A549 (cell line): ENCODE measurements around the gene ATP2A3. TPM values are rescaled to one million over a fixed set of nuclear protein-coding genes. Genes with fewer than 3 reads are reported as not detected.

Experiments used
- ATAC-seq, 2 experiments: fragments of 200-7000 bp in 1 of 2; fragments of >200 bp in 1 of 2; cut with Nextera tagmentation in 1 of 2; cut with Tn5 transposase in 1 of 2; 3 replicates each; pipeline versions ENCODE4 v1.8.0 to v1.9.1; 2018 to 2020; ENCODE audit warnings: mild to moderate bottlenecking in 1 of 2, moderate library complexity in 1 of 2
- CTCF ChIA-PET: fragments of 300-600 bp; sonication (Branson Sonifier 250); formaldehyde crosslinking; extraction: SDS; loops from one replicate; lab custom pipeline; 2021; ENCODE audit warnings: antibody characterized with exemption, inconsistent platforms; lab: Yijun Ruan, JAX
- POLR2A ChIA-PET: fragments of 350-600 bp; formaldehyde crosslinking; extraction: SDS; loops from one replicate; lab custom pipeline; 2021; ENCODE audit warnings: antibody characterized with exemption, inconsistent platforms; lab: Yijun Ruan, JAX
- DNase-seq, 2 experiments: peaks; one replicate each; pipeline versions ENCODE4 v3.0.0 to v3.0.0-alpha.2; 2011 to 2016; ENCODE audit warnings: low read depth in 1 of 2, low spot score in 1 of 2
- FAIRE-seq: peaks from 2 replicates; lab custom pipeline; 2011; peaks lifted over from hg19 to GRCh38; lab: Jason Lieb, UNC
- H3K27ac ChIP-seq, 2 experiments: fragments of >200 bp; sonication (Bioruptor Twin); formaldehyde crosslinking; 3 replicates each; pipeline ENCODE4 v1.5.1; 2016 to 2017
- H3K4me1 ChIP-seq: fragments of >200 bp; sonication (Bioruptor Twin); formaldehyde crosslinking; 3 replicates; pipeline ENCODE4 v1.6.1; 2016
- H3K4me2 ChIP-seq: fragments of >200 bp; sonication (Bioruptor Twin); formaldehyde crosslinking; 3 replicates; pipeline ENCODE4 v1.6.1; 2016
- H3K4me3 ChIP-seq: fragments of >200 bp; sonication (Bioruptor Twin); formaldehyde crosslinking; 3 replicates; pipeline ENCODE4 v1.5.1; 2016
- H3K9me3 ChIP-seq: fragments of >200 bp; sonication (Bioruptor Twin); formaldehyde crosslinking; 3 replicates; pipeline ENCODE4 v1.6.1; 2016
- CBX2 ChIP-seq: fragments of 200-600 bp; sonication (generic); IDR thresholded peaks from 2 replicates; pipeline ENCODE4 v1.6.1; 2016; ENCODE audit warnings: low read depth, mild to moderate bottlenecking, borderline replicate concordance
- CEBPB ChIP-seq, 2 experiments: fragments of >200 bp in 1 of 2; sonication (Bioruptor Twin) in 1 of 2; formaldehyde crosslinking in 1 of 2; IDR thresholded peaks; 2 replicates each; pipeline ENCODE4 v1.6.1; 2012 to 2016
- CHD4 ChIP-seq: fragments of 200-600 bp; sonication (generic); IDR thresholded peaks from 2 replicates; pipeline ENCODE4 v1.6.1; 2016; ENCODE audit warnings: antibody characterized with exemption, mild to moderate bottlenecking, borderline replicate concordance
- ESRRA ChIP-seq: fragments of 150-350 bp; IDR thresholded peaks from 2 replicates; pipeline ENCODE4 v1.6.1; 2014; ENCODE audit warnings: mild to moderate bottlenecking, low read length, borderline replicate concordance
- HEYL ChIP-seq: fragments of 250-450 bp; sonication (Bioruptor Pico); IDR thresholded peaks from 2 replicates; pipeline ENCODE4 v1.8.0; 2021; ENCODE audit warnings: mild to moderate bottlenecking, moderate library complexity
- JUNB ChIP-seq: fragments of >200 bp; sonication (Bioruptor Twin); formaldehyde crosslinking; IDR thresholded peaks from 2 replicates; pipeline ENCODE4 v1.6.1; 2016
- NR3C1 ChIP-seq: fragments of >200 bp; sonication (Bioruptor Twin); formaldehyde crosslinking; IDR thresholded peaks from 3 replicates; pipeline ENCODE4 v1.6.1; 2017
- POLR2A ChIP-seq: IDR thresholded peaks from 2 replicates; pipeline ENCODE4 v1.6.1; 2012; ENCODE audit warnings: mild to moderate bottlenecking, low read length
- POLR2AphosphoS2 ChIP-seq: conservative IDR thresholded peaks from 2 replicates; pipeline ENCODE4 v1.6.1; 2012; ENCODE audit warnings: low read length, improper control_type of control experiment, inconsistent platforms
- RCOR1 ChIP-seq: fragments of 150-350 bp; IDR thresholded peaks from 2 replicates; pipeline ENCODE4 v1.6.1; 2014; ENCODE audit warnings: antibody characterized with exemption, low read length, low read depth
- RFX5 ChIP-seq: fragments of 450-650 bp; IDR thresholded peaks from 2 replicates; pipeline ENCODE4 v1.7.1; 2014; ENCODE audit warnings: antibody characterized with exemption, mild to moderate bottlenecking, moderate library complexity
- ZC3H11A ChIP-seq: fragments of 450-650 bp; IDR thresholded peaks from 2 replicates; pipeline ENCODE4 v1.6.1; 2014; ENCODE audit warnings: antibody characterized with exemption, mild to moderate bottlenecking
- ZNF302 ChIP-seq: fragments of 250-450 bp; sonication (Bioruptor Pico); IDR thresholded peaks from 2 replicates; pipeline ENCODE4 v1.9.0; 2021; ENCODE audit warnings: inconsistent platforms, mild to moderate bottlenecking, moderate library complexity
- WGBS: methylation state at CpG from one replicate; pipeline ENCODE4 v1.1.6; 2017; ENCODE audit errors: missing lambda C conversion rate; 5-methylcytosine and 5-hydroxymethylcytosine counted together
- polyA plus RNA-seq, 4 experiments: library from polyadenylated mRNA; depleted of rRNA in 3 of 4; stranded (reverse); fragments of >200 nt; fragmentation: RNase III in 1 of 4; extraction: RNeasy Plus Mini Kit Qiagen cat#74134 plus additional on column Dnase treatment in 1 of 4; gene quantifications; 2 replicates in 3 of 4; 3 replicates in 1 of 4; pipeline ENCODE4 v1.2.3, GENCODE V29; 2011 to 2017
- TF ChIP-seq, protein P1 (sequence below): fragments of >200 bp; sonication (Bioruptor Twin); formaldehyde crosslinking; IDR thresholded peaks from 2 replicates; pipeline ENCODE4 v1.6.1; 2016
- TF ChIP-seq, protein P2 (sequence below): fragments of >200 bp; sonication (Bioruptor Twin); formaldehyde crosslinking; IDR thresholded peaks from 3 replicates; pipeline ENCODE4 v1.5.1; 2016
- TF ChIP-seq, protein P3 (sequence below): fragments of 150-350 bp; IDR thresholded peaks from 2 replicates; pipeline ENCODE4 v1.6.1; 2014; ENCODE audit warnings: low read depth, mild to moderate bottlenecking, low read length
- TF ChIP-seq, protein P4 (sequence below): fragments of 450-650 bp; IDR thresholded peaks from 2 replicates; pipeline ENCODE4 v1.6.1; 2014; ENCODE audit warnings: antibody characterized with exemption
- TF ChIP-seq, protein P5 (sequence below): IDR thresholded peaks from 2 replicates; pipeline ENCODE4 v1.6.1; 2012; ENCODE audit warnings: low read depth, borderline replicate concordance

ATP2A3 gene
- polyA plus RNA-seq, 2 of the 4 experiments (the other 2 are of a cell fraction) = 3.1 to 5.5 TPM

DNA sequence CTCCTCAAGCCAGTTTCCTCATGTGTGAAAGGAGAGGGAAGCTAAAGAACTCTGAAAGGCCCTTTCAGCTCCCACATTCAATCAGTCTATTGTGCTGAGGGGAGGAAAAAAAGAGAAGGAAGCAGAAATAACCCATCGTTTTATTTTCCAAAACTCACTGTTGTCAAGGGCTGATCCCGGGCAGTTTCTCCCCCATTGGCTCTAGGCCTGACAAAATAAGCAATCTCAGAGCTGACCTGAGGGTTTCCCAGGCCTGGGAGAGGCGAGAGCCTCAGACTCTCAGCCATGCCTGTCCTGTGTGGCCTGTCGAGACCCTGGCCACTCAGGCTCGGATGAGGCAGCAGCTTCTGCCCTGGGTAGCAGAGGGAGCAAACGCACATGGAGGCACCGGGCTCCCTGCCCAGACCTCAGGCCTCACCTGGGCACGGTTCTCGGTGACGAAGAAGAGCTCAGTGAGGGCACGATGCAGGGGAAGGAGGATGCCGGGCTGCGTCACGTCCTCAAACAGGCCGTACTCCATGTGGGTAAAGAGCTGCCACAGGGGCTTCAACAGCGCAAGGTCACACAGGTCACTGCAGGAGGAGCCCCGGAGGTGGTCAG is 45.0 kb upstream of the ATP2A3 start (continued):
- TF ChIP-seq, protein P1, sequence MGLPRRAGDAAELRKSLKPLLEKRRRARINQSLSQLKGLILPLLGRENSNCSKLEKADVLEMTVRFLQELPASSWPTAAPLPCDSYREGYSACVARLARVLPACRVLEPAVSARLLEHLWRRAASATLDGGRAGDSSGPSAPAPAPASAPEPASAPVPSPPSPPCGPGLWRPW = no peak
- TF ChIP-seq, all 56 proteins: peak for 0

DNA sequence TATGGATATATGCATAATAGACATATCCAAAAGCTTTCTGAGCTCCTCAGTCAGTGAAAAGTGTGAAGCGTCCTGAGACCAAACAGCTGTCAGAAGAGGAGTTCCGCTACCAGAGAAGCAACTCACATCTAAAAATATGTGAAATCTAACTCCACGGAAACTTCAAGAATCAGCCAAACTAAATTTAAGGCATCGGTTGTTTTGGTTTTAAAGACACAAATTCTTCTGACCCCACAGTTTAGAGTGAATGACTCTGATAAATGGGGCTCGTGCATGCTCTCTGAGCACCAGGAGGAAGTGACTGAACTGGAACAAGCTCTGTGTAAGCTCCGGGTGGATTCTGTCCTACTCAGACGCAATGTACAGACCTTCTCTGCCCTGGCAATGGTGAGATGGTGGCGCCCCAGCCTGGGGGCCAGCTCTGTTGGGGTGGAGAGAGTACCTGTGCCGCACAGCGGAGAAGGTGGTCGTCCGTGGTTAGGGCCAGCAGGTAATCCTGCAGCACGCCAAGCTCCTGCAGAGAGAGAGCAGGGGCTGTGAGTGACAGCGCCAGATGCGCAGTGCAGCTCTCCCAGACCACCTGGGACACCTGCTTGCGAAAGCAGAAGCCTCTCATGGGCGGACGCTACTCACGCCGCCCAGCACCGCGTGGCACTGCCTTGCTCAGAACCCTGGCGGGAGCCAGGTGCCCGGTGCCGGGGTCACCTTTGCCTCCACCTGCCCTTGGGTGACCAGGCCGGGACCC is 44.4 kb upstream of the ATP2A3 start:
- WGBS = 93% methylated on average over 26 of the region's 26 CpGs
- DNase-seq (no peak), FAIRE-seq (no peak), ATAC-seq (no peak)
- no peak overlapping the region for H3K4me2 ChIP-seq
- no peak overlapping the region for H3K4me3 ChIP-seq
- H3K4me1 ChIP-seq = peaks cover 5% of the 10 kb centered on the region; the same call in 2 of the 3 replicates
- ChIA-PET CTCF (interaction anchor here (0.7 to 11.9 kb wide), 16 partner anchors 8 to 274 kb away, joined by 3 to 166 read pairs (median 4); partner anchors contain the start of gene P2RX1), POLR2A (no interaction called here)
- no peak overlapping the region for H3K27ac ChIP-seq
- H3K9me3 ChIP-seq = no peaks in the 10 kb centered on the region
- no peak for TF ChIP-seq POLR2AphosphoS2
- TF ChIP-seq, protein P2, sequence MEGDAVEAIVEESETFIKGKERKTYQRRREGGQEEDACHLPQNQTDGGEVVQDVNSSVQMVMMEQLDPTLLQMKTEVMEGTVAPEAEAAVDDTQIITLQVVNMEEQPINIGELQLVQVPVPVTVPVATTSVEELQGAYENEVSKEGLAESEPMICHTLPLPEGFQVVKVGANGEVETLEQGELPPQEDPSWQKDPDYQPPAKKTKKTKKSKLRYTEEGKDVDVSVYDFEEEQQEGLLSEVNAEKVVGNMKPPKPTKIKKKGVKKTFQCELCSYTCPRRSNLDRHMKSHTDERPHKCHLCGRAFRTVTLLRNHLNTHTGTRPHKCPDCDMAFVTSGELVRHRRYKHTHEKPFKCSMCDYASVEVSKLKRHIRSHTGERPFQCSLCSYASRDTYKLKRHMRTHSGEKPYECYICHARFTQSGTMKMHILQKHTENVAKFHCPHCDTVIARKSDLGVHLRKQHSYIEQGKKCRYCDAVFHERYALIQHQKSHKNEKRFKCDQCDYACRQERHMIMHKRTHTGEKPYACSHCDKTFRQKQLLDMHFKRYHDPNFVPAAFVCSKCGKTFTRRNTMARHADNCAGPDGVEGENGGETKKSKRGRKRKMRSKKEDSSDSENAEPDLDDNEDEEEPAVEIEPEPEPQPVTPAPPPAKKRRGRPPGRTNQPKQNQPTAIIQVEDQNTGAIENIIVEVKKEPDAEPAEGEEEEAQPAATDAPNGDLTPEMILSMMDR = no peak
- TF ChIP-seq CBX2 = no peak
- no peak for TF ChIP-seq ZNF302 (CRISPR knock-in tag)
- TF ChIP-seq, protein P3, sequence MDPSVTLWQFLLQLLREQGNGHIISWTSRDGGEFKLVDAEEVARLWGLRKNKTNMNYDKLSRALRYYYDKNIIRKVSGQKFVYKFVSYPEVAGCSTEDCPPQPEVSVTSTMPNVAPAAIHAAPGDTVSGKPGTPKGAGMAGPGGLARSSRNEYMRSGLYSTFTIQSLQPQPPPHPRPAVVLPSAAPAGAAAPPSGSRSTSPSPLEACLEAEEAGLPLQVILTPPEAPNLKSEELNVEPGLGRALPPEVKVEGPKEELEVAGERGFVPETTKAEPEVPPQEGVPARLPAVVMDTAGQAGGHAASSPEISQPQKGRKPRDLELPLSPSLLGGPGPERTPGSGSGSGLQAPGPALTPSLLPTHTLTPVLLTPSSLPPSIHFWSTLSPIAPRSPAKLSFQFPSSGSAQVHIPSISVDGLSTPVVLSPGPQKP = no peak
- no peak for TF ChIP-seq RFX5
- TF ChIP-seq POLR2A = no peak
- TF ChIP-seq JUNB = no peak
- TF ChIP-seq ZC3H11A = no peak
- TF ChIP-seq NR3C1 = no peak
- TF ChIP-seq, protein P4, sequence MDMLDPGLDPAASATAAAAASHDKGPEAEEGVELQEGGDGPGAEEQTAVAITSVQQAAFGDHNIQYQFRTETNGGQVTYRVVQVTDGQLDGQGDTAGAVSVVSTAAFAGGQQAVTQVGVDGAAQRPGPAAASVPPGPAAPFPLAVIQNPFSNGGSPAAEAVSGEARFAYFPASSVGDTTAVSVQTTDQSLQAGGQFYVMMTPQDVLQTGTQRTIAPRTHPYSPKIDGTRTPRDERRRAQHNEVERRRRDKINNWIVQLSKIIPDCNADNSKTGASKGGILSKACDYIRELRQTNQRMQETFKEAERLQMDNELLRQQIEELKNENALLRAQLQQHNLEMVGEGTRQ = no peak
- no peak for TF ChIP-seq HEYL (CRISPR knock-in tag)
- TF ChIP-seq ESRRA = no peak
- no peak for TF ChIP-seq CEBPB (IDR thresholded peaks at IDR 0.05)
- TF ChIP-seq CHD4 = no peak
- TF ChIP-seq, protein P5, sequence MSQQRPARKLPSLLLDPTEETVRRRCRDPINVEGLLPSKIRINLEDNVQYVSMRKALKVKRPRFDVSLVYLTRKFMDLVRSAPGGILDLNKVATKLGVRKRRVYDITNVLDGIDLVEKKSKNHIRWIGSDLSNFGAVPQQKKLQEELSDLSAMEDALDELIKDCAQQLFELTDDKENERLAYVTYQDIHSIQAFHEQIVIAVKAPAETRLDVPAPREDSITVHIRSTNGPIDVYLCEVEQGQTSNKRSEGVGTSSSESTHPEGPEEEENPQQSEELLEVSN = no peak

DNA sequence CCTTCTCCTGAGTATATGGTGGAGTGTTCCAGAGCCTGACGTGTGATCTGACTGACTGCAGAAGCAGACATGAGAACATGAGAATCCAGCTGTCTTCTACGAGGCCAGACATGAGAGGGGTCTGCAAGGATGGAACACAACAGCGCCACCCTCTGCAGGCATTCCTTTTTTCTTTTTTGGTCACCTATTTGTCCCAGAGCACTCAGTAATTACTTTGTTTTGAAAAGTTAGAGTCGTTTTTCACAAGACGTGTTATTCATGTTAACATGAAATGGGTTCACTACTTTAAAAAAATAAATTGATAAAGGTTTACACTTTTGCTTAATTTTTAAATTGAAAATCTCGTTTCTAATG is 43.8 kb upstream of the ATP2A3 start:
- Histone ChIP-seq H3K9me3 (no peaks in the 10 kb centered on the region), H3K4me3 (no peak overlapping the region), H3K27ac (no peak overlapping the region), H3K4me2 (no peak overlapping the region), H3K4me1 (peaks cover 8% of the 10 kb centered on the region; the same call in 2 of the 3 replicates)
- TF ChIP-seq RCOR1 = no peak
- TF ChIP-seq, protein P2 = 0 out of 3 replicates have a peak, but pooled peaks have one; percentile 20
- FAIRE-seq (no peak), DNase-seq (no peak), ATAC-seq (no peak)
- 70% methylated on average over 6 of the region's 6 CpGs for whole genome bisulfite sequencing
- CTCF ChIA-PET = interaction anchor here (0.6 to 11.9 kb wide), 13 partner anchors 9 to 273 kb away, joined by 3 to 166 read pairs (median 8); partner anchors contain the start of gene P2RX1
- POLR2A ChIA-PET = no interaction called here
